Ramos (cell line): ENCODE results near the gene ABO.
"Not testable (repeated sequence)": the region's sequence is repeated elsewhere in the genome, so short reads cannot be mapped to it uniquely, and the experiment has no call there.

Experiments
- in situ Hi-C: fragments of 300-500 bp; cut with MboI; formaldehyde crosslinking; loops from one replicate; pipeline ENCODE4 v1.14.3; 2022; ENCODE audit warnings: low sequenced_read_pairs; ENCODE audit not compliant: unreplicated experiment

The ABO gene

DNA sequence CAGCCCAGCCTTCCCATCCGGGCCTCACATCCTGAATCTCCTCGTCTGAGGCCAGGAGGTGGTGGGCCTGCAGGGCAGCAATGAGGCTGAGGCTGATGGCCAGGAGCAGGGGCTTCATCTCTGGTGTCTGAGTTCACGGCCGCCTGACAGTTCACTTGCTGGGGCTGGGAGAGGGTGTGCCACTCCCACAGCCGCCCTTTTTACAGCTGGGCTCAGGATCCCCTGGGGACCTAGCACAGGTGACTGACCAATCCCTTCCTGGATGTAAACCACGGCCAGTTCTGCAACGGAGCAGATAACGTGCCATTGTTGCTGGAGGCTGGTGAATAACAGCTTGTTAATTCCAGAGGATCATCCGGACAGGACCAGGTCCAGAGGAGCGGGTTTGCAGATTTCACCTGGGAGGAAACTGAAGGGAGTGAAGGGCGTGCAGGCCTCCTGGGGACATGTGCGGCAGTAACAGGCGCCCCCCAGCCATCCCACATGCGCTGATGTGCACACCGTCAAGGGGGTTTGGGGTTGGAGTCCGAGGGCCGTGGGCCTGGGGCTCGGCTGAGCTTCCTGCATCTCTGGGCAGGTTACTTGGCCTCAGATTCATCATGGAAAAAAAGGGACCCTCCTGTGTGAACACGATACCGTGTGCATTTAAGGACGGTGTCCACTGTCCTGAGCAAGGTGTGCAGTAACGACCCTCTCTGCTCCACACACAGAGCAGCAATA is 46.4 kb downstream of the ABO start:
- in situ Hi-C loops = not testable (repeated sequence)

GRCh38 chr9:133227996-133228395 is 47.0 kb downstream of the ABO start:
- in situ Hi-C loops = not testable (repeated sequence)

- in situ Hi-C loops = no loop called here
Observed at GRCh38 chr9:133227242-133227860, 47.6 kb downstream of the ABO start.

DNA sequence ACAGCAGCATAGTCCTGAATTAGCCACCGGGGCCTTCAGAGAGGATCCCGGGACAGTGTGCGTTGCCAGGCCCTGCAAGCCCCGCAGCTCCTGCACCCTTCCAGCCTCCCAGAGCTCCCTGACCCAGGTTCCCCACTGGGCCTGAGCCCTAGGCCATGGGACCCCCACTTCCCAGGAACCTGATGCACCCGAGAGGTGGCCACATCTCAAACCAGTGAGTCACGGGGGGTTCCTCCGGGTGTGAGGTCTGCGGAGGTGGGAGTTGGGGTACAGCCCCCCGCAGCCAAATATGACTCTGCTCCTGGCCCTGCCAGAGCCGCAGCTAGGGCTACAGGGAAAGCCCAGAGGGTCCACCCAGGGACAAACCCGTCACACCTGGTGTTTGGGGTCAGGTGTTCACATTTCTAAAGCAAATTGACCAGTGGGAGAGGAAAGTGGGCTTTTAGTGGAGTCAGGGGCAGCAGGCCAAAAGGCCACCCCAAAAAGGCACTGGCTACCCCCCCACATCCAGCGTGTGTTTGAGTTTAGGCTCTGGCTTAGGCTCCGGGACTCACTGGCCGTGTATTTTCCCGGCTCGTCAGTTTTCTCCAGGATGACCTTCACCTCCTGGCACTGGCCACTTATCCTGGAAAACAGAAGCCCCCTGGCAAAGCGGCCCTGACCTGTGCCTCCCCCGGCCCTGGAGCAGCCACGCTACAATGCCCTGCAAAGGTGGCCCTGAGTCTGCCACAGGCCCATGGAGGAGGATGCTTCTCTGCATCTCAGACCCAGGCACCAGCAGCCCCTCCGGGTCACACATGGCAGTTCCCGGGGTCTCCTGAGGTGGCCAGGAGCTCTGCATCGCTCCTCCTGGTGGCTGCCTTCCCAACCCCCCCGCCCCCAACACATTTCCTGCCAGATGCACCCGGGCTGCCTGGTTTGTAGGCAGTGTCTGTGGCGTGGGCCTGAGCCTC is 48.5 kb downstream of the ABO start:
- in situ Hi-C loops = no loop called here

DNA sequence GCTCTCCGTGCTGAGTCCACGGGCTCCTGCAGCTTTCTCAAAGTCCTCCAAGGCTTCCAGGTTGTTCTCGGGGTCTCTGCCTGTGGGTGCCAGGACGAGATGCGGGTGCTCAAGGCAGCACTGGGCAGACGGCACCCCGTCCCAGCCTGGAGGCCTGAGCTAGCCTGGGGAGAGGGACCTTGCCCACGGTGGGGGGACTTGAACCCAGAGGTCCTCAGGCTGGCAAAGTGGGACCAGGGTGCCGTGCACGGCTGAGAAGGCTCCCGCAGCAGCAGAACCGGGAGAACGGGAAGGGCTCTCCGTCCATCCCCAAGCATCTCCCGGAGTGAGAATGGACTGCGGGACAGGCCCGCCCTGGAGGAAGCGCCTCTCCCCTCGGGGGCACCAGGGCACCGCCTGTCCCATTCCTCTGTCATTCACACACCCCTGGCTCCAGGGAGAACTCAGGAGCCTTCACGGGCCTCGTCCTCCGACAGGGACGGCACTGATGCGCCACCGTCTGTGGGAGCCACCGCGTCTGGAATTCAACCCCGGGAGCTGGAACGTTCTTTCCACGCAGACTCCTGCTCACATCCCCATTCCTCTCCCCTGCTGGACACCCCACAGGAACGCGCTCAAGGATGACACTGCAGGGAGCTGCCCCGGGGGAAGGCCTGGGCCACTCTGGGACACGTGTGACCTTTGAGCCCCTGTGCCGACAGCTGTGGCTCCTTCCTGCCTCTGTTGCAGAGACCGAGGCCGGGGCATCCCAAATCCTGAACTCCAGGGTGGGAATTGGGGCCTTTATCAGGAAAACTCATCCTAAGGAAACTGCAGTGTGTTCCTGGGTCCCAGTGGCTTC is 49.6 kb downstream of the ABO start:
- in situ Hi-C loops = no loop called here

- in situ Hi-C loops = no loop called here
Observed at GRCh38 chr9:133224762-133225161, 50.2 kb downstream of the ABO start.

- in situ Hi-C loops = not testable (repeated sequence)
Observed at GRCh38 chr9:133223159-133223756, 51.7 kb downstream of the ABO start.

- in situ Hi-C loops = not testable (repeated sequence)
Observed at GRCh38 chr9:133221994-133222393, 53.0 kb downstream of the ABO start.

GRCh38 chr9:133221177-133221809 is 53.7 kb downstream of the ABO start:
- in situ Hi-C loops = no loop called here

DNA sequence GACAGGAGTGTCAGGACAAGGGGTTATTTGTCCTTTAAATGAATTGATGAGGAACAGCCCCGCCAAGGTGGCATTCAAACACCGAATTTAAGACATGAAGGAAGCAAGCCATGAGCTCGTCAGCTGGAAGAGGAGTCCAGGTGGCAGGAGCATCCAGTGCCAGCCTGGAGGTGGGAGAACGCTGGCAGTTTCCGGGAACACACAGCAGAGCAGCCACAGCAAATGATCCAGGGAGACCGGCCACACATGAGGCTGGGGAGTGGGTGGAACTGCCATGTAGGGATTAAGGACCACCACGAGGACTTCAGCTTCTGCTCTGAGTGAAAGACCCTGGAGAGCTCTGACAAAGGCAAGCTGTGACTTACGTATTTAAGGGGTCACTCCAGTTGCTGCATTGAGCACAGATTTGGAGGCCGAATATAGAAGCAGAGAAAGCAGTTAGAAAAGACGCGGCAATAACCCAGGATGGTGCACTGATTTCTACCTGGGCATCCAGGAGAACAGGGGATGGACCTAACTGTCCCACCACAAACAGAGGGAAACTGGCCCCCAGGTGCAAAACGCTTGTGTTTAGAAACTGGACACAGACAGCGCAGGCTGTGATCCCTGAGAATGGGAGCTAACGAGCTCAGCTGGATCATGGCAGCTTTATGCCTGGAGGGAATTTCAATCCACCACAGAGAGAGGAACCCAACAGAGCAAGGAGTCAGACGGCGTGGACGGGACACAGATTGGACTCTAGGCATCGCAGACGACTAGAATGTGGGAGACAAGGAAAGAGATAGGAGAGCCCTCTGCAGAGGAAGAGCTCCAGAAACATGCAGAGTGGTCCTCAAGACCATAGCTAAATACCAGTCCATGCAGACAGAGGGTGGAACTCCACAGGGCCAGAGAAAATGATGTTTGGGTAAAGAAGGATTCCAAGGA is 56.7 kb downstream of the ABO start:
- in situ Hi-C loops = not testable (repeated sequence)

- in situ Hi-C loops = not testable (repeated sequence)
Observed at GRCh38 chr9:133217333-133217988, 57.5 kb downstream of the ABO start.

GRCh38 chr9:133214276-133214675 is 60.7 kb downstream of the ABO start:
- in situ Hi-C loops = not testable (repeated sequence)

- in situ Hi-C loops = no loop called here
Observed at GRCh38 chr9:133210609-133211008, 64.4 kb downstream of the ABO start.

DNA sequence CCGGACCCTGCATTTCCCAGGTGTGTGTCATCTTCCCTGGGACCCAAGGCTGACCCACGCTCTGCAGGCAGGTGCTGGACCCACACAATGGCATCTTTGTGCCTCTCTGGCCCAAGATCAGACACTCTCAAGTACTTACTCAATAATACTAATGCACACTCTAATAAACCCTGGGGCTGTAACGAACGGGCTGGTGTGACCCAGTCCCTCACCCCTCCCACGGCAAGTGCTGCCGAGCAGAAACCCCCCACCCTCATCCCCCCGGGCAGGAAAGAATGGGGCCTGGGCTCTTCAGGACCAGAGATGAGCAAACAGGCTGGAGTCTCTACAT is 64.8 kb downstream of the ABO start:
- in situ Hi-C loops = no loop called here

DNA sequence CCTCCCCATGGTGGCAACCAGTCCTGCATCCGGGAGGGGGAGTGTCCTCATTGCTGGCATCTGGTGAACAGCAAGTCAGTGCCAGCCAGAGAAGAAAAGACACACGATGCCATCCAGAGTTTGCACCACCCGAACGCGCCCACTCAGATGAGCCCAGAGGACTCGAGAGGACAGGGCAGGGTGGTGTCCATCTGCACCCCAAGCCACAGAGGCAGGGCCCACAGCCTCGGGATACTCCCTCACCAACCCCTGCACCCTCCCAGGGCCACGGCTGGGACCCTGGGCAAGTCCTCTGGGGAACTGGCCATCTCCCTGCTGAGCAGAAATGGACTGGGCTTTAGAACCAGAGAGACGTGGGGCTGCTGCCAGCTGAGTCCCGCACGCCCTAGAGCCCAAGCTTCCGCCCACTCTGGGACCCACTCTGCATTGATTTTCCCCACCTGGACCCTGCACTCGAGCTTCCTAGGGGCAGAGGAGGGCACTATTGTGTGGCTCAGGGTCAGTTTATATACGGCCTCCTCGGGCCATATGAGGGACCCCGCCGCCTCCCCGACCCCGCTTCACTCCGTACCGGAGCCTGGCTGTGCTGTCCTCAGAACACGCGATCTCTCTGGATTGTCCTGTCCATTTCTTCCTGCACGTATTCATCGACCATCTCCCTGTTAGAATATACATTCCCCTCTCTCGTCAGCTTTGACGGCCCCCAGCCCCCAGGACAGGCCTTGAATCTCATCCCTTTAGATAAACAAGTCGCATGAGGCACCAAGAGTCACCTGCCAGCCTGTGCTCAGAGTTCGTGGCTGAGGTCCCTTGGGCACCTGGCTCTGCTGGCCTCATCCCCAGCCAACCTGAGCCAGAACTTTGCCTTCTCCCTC is 65.4 kb downstream of the ABO start:
- in situ Hi-C loops = not testable (repeated sequence)

- in situ Hi-C loops = not testable (repeated sequence)
Observed at GRCh38 chr9:133208880-133209300, 66.1 kb downstream of the ABO start, which contains the start of gene OBP2B. TSS of gene OBP2B (minus strand) at chr9:133209250. CDS start at chr9:133209199, 51 bp downstream.
